GM19397 (cell line): ENCODE data around the gene TMTC2.

ENCODE experiments used
- ATAC-seq: cut with Tn5 transposase; IDR thresholded peaks from one replicate; pipeline ENCODE4 v1.9.1; 2021; ENCODE audit warnings: mild to moderate bottlenecking, moderate library complexity; ENCODE audit not compliant: unreplicated experiment

TMTC2 gene

GRCh38 chr12:82682326-82682725 is 4.4 kb upstream of the TMTC2 start:
- ATAC-seq: no peak

- ATAC-seq: no peak
Observed at GRCh38 chr12:82682851-82683261, 3.9 kb upstream of the TMTC2 start.

GRCh38 chr12:82685790-82686167 is 927 bp upstream of the TMTC2 start:
- peak; percentile 58 for ATAC-seq

- ATAC-seq: peak; percentile 26
Observed at GRCh38 chr12:82687021-82688011, 610 bp downstream of the TMTC2 start.

GRCh38 chr12:82688035-82688501 is 1.4 kb downstream of the TMTC2 start:
- no peak for ATAC-seq

GRCh38 chr12:82688596-82688995 is 1.9 kb downstream of the TMTC2 start:
- ATAC-seq: no peak

- ATAC-seq: no peak
Observed at GRCh38 chr12:82690006-82690405, 3.3 kb downstream of the TMTC2 start.

GRCh38 chr12:82691513-82691912 is 4.8 kb downstream of the TMTC2 start:
- no peak for ATAC-seq

GRCh38 chr12:82694276-82694675 is 7.6 kb downstream of the TMTC2 start:
- no peak for ATAC-seq

- ATAC-seq: no peak
Observed at GRCh38 chr12:82694970-82695369, 8.3 kb downstream of the TMTC2 start.

GRCh38 chr12:82695531-82695930 is 8.8 kb downstream of the TMTC2 start:
- ATAC-seq: no peak

GRCh38 chr12:82696543-82696942 is 9.8 kb downstream of the TMTC2 start:
- no peak for ATAC-seq

GRCh38 chr12:82698708-82699564 is 12.2 kb downstream of the TMTC2 start:
- no peak for ATAC-seq

GRCh38 chr12:82705774-82706173 is 19.1 kb downstream of the TMTC2 start:
- ATAC-seq: no peak

GRCh38 chr12:82708061-82708879 is 21.6 kb downstream of the TMTC2 start:
- no peak for ATAC-seq

- no peak for ATAC-seq
Observed at GRCh38 chr12:82709794-82710355, 23.2 kb downstream of the TMTC2 start.

- no peak for ATAC-seq
Observed at GRCh38 chr12:82710741-82711140, 24.0 kb downstream of the TMTC2 start.

GRCh38 chr12:82714427-82714826 is 27.7 kb downstream of the TMTC2 start:
- ATAC-seq: no peak

- no peak for ATAC-seq
Observed at GRCh38 chr12:82721726-82722125, 35.0 kb downstream of the TMTC2 start.

- no peak for ATAC-seq
Observed at GRCh38 chr12:82723093-82723492, 36.4 kb downstream of the TMTC2 start.
